ENCODE measurements around the gene ZNF92.
"Not testable (repeated sequence)": the region's sequence is repeated elsewhere in the genome, so short reads cannot be mapped to it uniquely, and the experiment has no call there.

Gene ZNF92

GRCh38 chr7:65373608-65374351, at the start of gene ZNF92:
Gene ZNF92 (plus strand): TSS chr7:65373855. CDS start chr7:65373998, 143 bp downstream.
- Mint-ChIP-seq H3K9me3 (peaks cover 5% of the 10 kb centered on the region), H3K27me3 (peaks cover 4% of the 10 kb centered on the region), H3K36me3 (peaks cover 41% of the 10 kb centered on the region), H3K27ac (peak within 1 kb of the TSS; percentile 95), H3K4me1 (peaks cover 41% of the 10 kb centered on the region), H3K4me3 (peak within 1 kb of the TSS; percentile 92)
- peak; percentile 97 for DNase-seq
- CTCF ChIA-PET = no interaction called here

GRCh38 chr7:65325793-65326432, 47.7 kb upstream of the ZNF92 start:
- Mint-ChIP-seq H3K27ac (no peak overlapping the region), H3K27me3 (no peaks in the 10 kb centered on the region), H3K9me3 (no peaks in the 10 kb centered on the region), H3K4me3 (no peak overlapping the region), H3K4me1 (peaks cover 3% of the 10 kb centered on the region), H3K36me3 (no peaks in the 10 kb centered on the region)
- DNase-seq = no peak
- CTCF ChIA-PET = interaction anchor here (1.0 kb wide), 1 partner anchor 18 kb away, joined by 3 read pairs; no protein-coding TSS in a partner anchor

DNA sequence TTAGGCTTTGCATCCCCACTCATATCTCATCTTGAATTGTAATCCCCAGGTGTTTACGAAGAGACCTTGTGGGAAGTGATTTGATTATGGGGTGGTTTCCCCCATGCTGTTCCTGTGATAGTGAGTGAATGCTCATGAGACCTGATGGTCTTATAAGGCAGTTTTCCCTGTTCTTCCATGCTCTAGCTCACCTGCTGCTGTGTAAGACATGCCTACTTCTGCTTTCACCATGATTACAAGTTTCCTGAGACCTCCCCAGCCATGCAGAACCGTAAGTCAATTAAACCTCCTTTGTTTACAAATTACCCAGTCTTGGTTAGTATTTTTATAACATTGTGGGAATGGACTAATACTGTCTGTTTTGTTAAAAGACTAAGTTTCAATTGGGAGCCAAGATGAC, 35.3 kb upstream of the ZNF92 start:
- Mint-ChIP-seq H3K9me3 (no peaks in the 10 kb centered on the region), H3K36me3 (no peaks in the 10 kb centered on the region), H3K4me1 (no peaks in the 10 kb centered on the region), H3K27ac (no peak overlapping the region), H3K27me3 (no peaks in the 10 kb centered on the region), H3K4me3 (no peak overlapping the region)
- CTCF ChIA-PET = no interaction called here
- DNase-seq = no peak

GRCh38 chr7:65339257-65339656, 34.4 kb upstream of the ZNF92 start:
- DNase-seq = no peak
- CTCF ChIA-PET = no interaction called here
- Mint-ChIP-seq H3K27me3 (no peaks in the 10 kb centered on the region), H3K36me3 (no peaks in the 10 kb centered on the region), H3K4me1 (no peaks in the 10 kb centered on the region), H3K4me3 (no peak overlapping the region), H3K27ac (no peak overlapping the region), H3K9me3 (no peaks in the 10 kb centered on the region)

- CTCF ChIA-PET = no interaction called here
- H3K27ac Mint-ChIP-seq = no peak overlapping the region
Measured at GRCh38 chr7:65342723-65343629, 30.7 kb upstream of the ZNF92 start.

GRCh38 chr7:65344541-65344940, 29.1 kb upstream of the ZNF92 start:
- H3K9me3 Mint-ChIP-seq, H3K27ac Mint-ChIP-seq, H3K36me3 Mint-ChIP-seq, H3K4me3 Mint-ChIP-seq, DNase-seq, H3K4me1 Mint-ChIP-seq, H3K27me3 Mint-ChIP-seq, CTCF ChIA-PET: not testable (repeated sequence)

More at GRCh38 chr7:65342723-65343629, 30.7 kb upstream of the ZNF92 start:
- Mint-ChIP-seq H3K27me3 (peaks cover 5% of the 10 kb centered on the region), H3K4me3 (no peak overlapping the region), H3K4me1 (no peaks in the 10 kb centered on the region), H3K9me3 (no peaks in the 10 kb centered on the region), H3K36me3 (no peaks in the 10 kb centered on the region)
- no peak for DNase-seq

- H3K27ac Mint-ChIP-seq = no peak overlapping the region
Measured at GRCh38 chr7:65354263-65354662, 19.4 kb upstream of the ZNF92 start.

DNA sequence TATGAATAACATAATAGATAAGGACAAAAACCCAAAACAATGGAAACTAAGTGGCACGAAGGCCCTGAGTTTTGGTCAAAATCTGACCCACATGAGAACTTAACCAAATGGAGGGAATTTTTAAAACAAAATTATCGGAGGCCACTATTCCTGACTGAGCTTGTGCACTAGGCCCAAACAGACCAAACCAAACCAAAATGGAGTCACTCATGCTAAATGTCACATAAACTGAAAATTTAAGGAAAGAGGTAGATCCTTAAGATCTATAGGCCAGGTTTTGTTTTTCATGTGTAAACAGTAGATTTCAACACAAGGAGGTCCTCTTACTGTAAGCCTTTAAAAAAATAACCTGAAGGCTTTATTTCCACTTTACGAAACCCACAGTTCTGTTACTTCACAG, 3.8 kb upstream of the ZNF92 start:
- CTCF ChIA-PET = no interaction called here
- Mint-ChIP-seq H3K36me3 (peaks cover 6% of the 10 kb centered on the region), H3K4me3 (no peak overlapping the region), H3K27me3 (peaks cover 4% of the 10 kb centered on the region), H3K27ac (no peak overlapping the region), H3K4me1 (peaks cover 13% of the 10 kb centered on the region), H3K9me3 (no peaks in the 10 kb centered on the region)
- no peak for DNase-seq

More at GRCh38 chr7:65354263-65354662, 19.4 kb upstream of the ZNF92 start:
- H3K27me3 Mint-ChIP-seq = no peaks in the 10 kb centered on the region
- H3K9me3 Mint-ChIP-seq = peaks cover 2% of the 10 kb centered on the region
- CTCF ChIA-PET = no interaction called here
- no peak for DNase-seq
- no peaks in the 10 kb centered on the region for H3K4me1 Mint-ChIP-seq
- H3K36me3 Mint-ChIP-seq = no peaks in the 10 kb centered on the region
- no peak overlapping the region for H3K4me3 Mint-ChIP-seq

DNA sequence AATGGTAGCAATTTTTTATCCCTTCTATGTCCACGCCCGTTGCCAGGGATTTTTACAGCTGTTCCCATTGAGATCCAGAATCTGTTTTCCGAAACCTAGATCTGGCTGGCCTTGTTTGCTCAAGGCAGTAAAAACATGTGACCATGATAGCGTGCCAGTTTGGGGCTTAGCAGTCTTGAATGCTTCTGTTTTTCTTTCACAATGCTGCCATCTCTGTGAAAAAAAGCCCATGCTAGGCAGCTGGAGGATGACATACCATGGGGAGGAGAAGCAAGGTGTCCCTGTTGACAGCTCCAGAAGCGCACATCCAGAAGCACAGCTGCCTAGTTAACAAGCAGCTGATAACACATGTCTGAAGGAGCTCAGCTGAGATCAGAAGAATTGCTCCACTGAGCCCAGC, 2.2 kb upstream of the ZNF92 start:
- Mint-ChIP-seq H3K4me3 (no peak overlapping the region), H3K27ac (no peak overlapping the region), H3K9me3 (no peaks in the 10 kb centered on the region), H3K4me1 (peaks cover 30% of the 10 kb centered on the region), H3K27me3 (peaks cover 4% of the 10 kb centered on the region), H3K36me3 (peaks cover 21% of the 10 kb centered on the region)
- CTCF ChIA-PET = no interaction called here
- DNase-seq = no peak

DNA sequence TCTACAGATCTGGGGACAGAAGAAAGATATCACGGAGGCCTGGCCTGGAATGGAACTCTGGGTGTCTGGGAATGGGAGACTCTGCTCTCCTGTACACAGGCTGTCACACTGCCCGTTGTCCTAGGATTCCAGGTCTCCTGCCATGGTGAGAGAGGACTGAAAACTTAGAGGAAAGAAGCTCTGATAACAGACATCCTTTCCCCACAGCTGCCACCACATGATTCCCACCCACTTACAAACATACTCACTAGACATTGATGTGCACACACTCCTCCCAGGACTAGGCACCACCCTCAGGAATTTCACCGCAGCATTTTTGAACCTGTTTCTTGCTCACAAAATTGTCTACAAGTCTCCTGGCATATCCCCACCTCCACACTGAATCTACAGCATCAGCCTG, 5.7 kb downstream of the ZNF92 start:
- CTCF ChIA-PET = no interaction called here
- H3K4me3 Mint-ChIP-seq = no peak overlapping the region
- peaks cover 49% of the 10 kb centered on the region for H3K4me1 Mint-ChIP-seq
- no peak overlapping the region for H3K27ac Mint-ChIP-seq
- peaks cover 13% of the 10 kb centered on the region for H3K9me3 Mint-ChIP-seq
- H3K36me3 Mint-ChIP-seq = peaks cover 80% of the 10 kb centered on the region
- H3K27me3 Mint-ChIP-seq = no peaks in the 10 kb centered on the region
- no peak for DNase-seq

- H3K36me3 Mint-ChIP-seq = peaks cover 77% of the 10 kb centered on the region
- no peak overlapping the region for H3K27ac Mint-ChIP-seq
- H3K4me3 Mint-ChIP-seq = no peak overlapping the region
- peaks cover 16% of the 10 kb centered on the region for H3K9me3 Mint-ChIP-seq
- no peak for DNase-seq
- H3K27me3 Mint-ChIP-seq = no peaks in the 10 kb centered on the region
- CTCF ChIA-PET = no interaction called here
- H3K4me1 Mint-ChIP-seq = peaks cover 27% of the 10 kb centered on the region
Measured at GRCh38 chr7:65381742-65382141, 8.1 kb downstream of the ZNF92 start.

DNA sequence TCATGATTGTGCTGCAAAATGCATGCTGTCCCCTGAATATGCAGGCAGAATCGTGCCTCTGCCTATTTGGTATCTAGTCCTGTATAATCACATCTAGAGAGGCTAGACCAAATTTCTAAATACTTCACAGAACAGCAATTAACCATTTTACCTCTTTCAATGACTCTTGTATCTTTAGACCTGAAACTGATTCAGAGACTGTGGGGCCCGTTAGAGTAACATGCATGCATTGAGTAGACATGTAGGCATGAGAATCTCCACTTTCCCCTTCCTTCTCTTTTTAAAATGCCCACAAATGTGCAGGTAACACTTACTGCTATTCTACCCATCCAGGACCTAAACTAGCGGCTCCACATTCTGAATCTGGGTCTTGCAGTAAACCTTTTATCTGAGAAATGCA, 8.8 kb downstream of the ZNF92 start:
- Mint-ChIP-seq H3K4me3 (no peak overlapping the region), H3K9me3 (peaks cover 12% of the 10 kb centered on the region), H3K27ac (no peak overlapping the region), H3K36me3 (peaks cover 74% of the 10 kb centered on the region), H3K27me3 (no peaks in the 10 kb centered on the region), H3K4me1 (peaks cover 22% of the 10 kb centered on the region)
- CTCF ChIA-PET = no interaction called here
- no peak for DNase-seq

DNA sequence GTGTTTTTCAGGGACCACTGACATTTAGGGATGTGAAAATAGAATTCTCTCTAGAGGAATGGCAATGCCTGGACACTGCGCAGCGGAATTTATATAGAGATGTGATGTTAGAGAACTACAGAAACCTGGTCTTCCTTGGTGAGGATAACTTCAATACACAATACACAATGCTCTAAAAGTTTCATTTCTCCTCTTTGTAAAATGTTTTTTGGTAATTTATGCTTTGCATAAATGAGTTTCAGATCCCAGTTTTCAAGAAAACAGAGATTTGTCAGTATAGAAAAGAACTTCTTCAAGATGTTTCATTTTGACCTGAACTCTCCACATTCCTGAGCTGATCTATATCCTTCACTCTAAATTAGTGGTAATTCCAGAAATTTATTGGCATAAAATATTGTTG, 14.2 kb downstream of the ZNF92 start:
- DNase-seq = no peak
- Mint-ChIP-seq H3K36me3 (peaks cover 64% of the 10 kb centered on the region), H3K9me3 (peaks cover 3% of the 10 kb centered on the region), H3K27ac (no peak overlapping the region), H3K4me3 (no peak overlapping the region), H3K4me1 (peaks cover 3% of the 10 kb centered on the region), H3K27me3 (no peaks in the 10 kb centered on the region)
- CTCF ChIA-PET = no interaction called here

- no peak overlapping the region for H3K27ac Mint-ChIP-seq
- CTCF ChIA-PET = no interaction called here
- DNase-seq = no peak
- H3K36me3 Mint-ChIP-seq = peaks cover 66% of the 10 kb centered on the region
- H3K27me3 Mint-ChIP-seq = no peaks in the 10 kb centered on the region
- H3K9me3 Mint-ChIP-seq = peaks cover 13% of the 10 kb centered on the region
- no peaks in the 10 kb centered on the region for H3K4me1 Mint-ChIP-seq
- H3K4me3 Mint-ChIP-seq = no peak overlapping the region
Measured at GRCh38 chr7:65390588-65390987, 16.9 kb downstream of the ZNF92 start.

Measured in activated naive CD4-positive, alpha-beta T cell treated with anti-CD3 and anti-CD28 coated beads, Interleukin-2, amount 10 ng/mL, durations not matched to agents 7 days and 5 days (primary cell).